ENCODE measurements around the gene FRA10AC1. TPM values are rescaled to one million over a fixed set of nuclear protein-coding genes. Genes with fewer than 3 reads are reported as not detected.

FRA10AC1 gene
- total RNA-seq, 1 donor from 2014 or later: 3.7 TPM

DNA sequence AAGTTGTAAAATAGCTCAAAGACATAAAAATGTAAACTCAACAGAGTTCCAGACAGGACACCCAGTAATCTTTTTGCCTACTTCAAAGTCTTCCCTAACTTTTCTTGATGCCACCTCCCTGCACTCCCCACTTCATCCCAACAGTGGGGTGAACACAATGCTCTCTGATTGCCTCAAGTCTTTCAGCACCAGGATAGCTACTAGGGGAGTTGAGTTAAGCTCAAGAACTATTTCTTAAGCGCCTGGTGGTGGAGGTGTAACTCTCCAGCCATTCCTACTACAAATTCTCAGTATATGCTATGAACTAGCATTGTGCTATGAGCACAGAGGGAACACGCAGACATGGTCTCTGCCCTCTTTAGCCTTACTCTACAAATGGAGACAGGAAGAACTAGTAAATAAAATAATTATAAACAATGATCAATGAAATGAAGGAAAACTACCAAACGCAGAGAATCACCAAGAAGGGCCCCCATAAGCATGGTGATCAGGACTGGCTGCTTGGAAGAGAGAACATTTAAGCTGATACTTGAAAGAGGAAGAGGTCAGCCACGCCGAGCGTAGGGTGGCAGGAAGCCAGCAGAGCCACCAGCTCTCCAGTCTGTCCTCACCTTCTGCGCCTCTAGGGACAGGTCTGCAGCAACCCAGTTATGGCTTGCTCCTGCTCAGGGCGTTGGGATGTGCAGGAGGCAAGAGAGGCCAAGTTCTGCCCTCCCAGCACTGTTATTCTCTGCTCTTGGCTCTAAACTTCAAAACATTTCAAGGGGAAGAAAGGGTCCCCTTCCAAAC, 16.7 kb upstream of the FRA10AC1 start:
- DNase-seq (ENCODE audit: low read depth): no peak
- TF ChIP-seq CTCF (conservative IDR thresholded peaks at IDR 0.05; ENCODE audit: low read depth, low read length): no peak
- no peak overlapping the region for H3K4me3 ChIP-seq (ENCODE audit: low read depth, low read length)

- H3K4me3 ChIP-seq (ENCODE audit: low read depth, low read length): no peak overlapping the region
- TF ChIP-seq CTCF (conservative IDR thresholded peaks at IDR 0.05; ENCODE audit: low read depth, low read length): no peak
- no peak for DNase-seq (ENCODE audit: low read depth)
These were observed 14.4 kb upstream of the FRA10AC1 start for GRCh38 chr10:93716766-93717165.

DNA sequence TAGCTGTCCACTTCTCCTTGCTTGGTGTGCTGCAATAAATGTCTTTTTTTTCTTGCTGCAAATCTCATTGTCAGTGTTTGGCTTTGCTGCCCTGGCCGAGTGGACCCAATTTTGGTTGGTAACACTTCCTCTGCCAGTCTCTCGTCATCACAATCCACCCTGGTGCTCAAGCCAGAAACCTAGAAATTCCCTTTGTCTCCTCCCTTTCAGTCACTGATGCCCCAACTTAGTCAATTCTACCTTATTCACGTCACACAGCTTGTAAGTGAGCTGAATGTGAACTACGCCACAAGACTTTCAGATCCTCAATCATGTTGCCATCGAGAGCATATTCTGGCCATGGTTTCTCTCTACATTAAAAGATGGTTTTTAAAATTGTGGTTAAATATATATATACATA, 13.0 kb upstream of the FRA10AC1 start:
- no peak for DNase-seq (ENCODE audit: low read depth)
- no peak for TF ChIP-seq CTCF (conservative IDR thresholded peaks at IDR 0.05; ENCODE audit: low read depth, low read length)
- H3K4me3 ChIP-seq (ENCODE audit: low read depth, low read length): no peak overlapping the region

DNA sequence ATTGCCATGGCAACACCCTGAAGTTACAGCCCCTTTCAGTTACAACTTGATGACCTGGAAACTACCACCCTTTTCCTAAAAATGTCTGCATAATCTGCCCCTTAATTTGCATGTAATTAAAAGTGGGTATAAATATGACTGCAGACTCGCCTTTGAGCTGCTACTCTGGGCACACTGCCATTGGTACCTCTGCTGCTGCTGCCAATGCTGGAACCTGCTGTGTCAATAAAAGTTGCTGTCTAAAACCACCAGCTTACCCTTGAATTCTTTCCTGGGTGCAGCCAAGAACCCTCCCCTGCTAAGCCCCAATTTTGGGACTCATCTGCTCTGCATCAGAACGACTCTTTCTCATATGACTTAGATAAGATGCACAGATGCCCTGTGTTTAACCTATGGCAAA, 10.2 kb upstream of the FRA10AC1 start:
- H3K4me3 ChIP-seq (ENCODE audit: low read depth, low read length): no peak overlapping the region
- no peak for TF ChIP-seq CTCF (conservative IDR thresholded peaks at IDR 0.05; ENCODE audit: low read depth, low read length)
- DNase-seq (ENCODE audit: low read depth): no peak

- DNase-seq (ENCODE audit: low read depth): no peak
- no peak overlapping the region for H3K4me3 ChIP-seq (ENCODE audit: low read depth, low read length)
- TF ChIP-seq CTCF (conservative IDR thresholded peaks at IDR 0.05; ENCODE audit: low read depth, low read length): no peak
These were observed 9.5 kb upstream of the FRA10AC1 start for GRCh38 chr10:93711891-93712290.

- no peak overlapping the region for H3K4me3 ChIP-seq (ENCODE audit: low read depth, low read length)
- no peak for TF ChIP-seq CTCF (conservative IDR thresholded peaks at IDR 0.05; ENCODE audit: low read depth, low read length)
- DNase-seq (ENCODE audit: low read depth): no peak
These were observed 8.0 kb upstream of the FRA10AC1 start for GRCh38 chr10:93710333-93710909.

- no peak for DNase-seq (ENCODE audit: low read depth)
- no peak overlapping the region for H3K4me3 ChIP-seq (ENCODE audit: low read depth, low read length)
- TF ChIP-seq CTCF (conservative IDR thresholded peaks at IDR 0.05; ENCODE audit: low read depth, low read length): no peak
These were observed 5.2 kb upstream of the FRA10AC1 start for GRCh38 chr10:93707623-93708022.
